Mesendoderm (in vitro differentiated cells): ENCODE data around the gene GNAT3.

Experiments used
- DNase-seq: peaks from one replicate; pipeline ENCODE4 v3.0.0; 2013
- H2AK5ac ChIP-seq: 2 replicates; pipeline ENCODE4 v1.6.1; 2013; ENCODE audit warnings: low read length, inconsistent platforms
- H2BK120ac ChIP-seq: 2 replicates; pipeline ENCODE4 v1.6.1; 2013; ENCODE audit warnings: low read depth, mild to moderate bottlenecking, low read length, moderate library complexity, mixed read lengths
- H2BK15ac ChIP-seq: replicated peaks from 2 replicates; pipeline ENCODE4 v1.6.1; 2013; ENCODE audit warnings: low read depth, mild to moderate bottlenecking, moderate library complexity
- H2BK5ac ChIP-seq: 2 replicates; pipeline ENCODE4 v1.6.1; 2013; ENCODE audit warnings: low read length, inconsistent platforms
- H3K18ac ChIP-seq: 2 replicates; pipeline ENCODE4 v1.6.1; 2013; ENCODE audit warnings: mild to moderate bottlenecking, low read length, mixed read lengths
- H3K23ac ChIP-seq: one replicate; pipeline ENCODE4 v1.6.1; 2013; ENCODE audit warnings: low read length
- H3K27ac ChIP-seq: 2 replicates; pipeline ENCODE4 v1.5.1; 2013; ENCODE audit warnings: low read depth, mild to moderate bottlenecking, inconsistent platforms, low read length, moderate library complexity
- H3K27me3 ChIP-seq: 2 replicates; pipeline ENCODE4 v1.6.1; 2013; ENCODE audit warnings: low read length, control low read depth, mild to moderate bottlenecking, inconsistent platforms; ENCODE audit not compliant: insufficient read depth, poor library complexity
- H3K36me3 ChIP-seq: 2 replicates; pipeline ENCODE4 v1.6.1; 2013; ENCODE audit warnings: low read length, inconsistent platforms; ENCODE audit not compliant: control insufficient read depth, insufficient read depth
- H3K4ac ChIP-seq: one replicate; pipeline ENCODE4 v1.6.1; 2013; ENCODE audit warnings: low read depth, mild to moderate bottlenecking, low read length, moderate library complexity
- H3K4me1 ChIP-seq: 2 replicates; pipeline ENCODE4 v1.6.1; 2013; ENCODE audit warnings: low read depth, low read length, inconsistent platforms; ENCODE audit not compliant: control insufficient read depth
- H3K4me2 ChIP-seq: 2 replicates; pipeline ENCODE4 v1.6.1; 2013; ENCODE audit warnings: low read length
- H3K4me3 ChIP-seq: 2 replicates; pipeline ENCODE4 v1.5.1; 2013; ENCODE audit warnings: mild to moderate bottlenecking, low read length
- H3K56ac ChIP-seq: one replicate; pipeline ENCODE4 v1.6.1; 2013; ENCODE audit warnings: low read length
- H3K79me1 ChIP-seq: 2 replicates; pipeline ENCODE4 v1.6.1; 2013; ENCODE audit warnings: low read length, inconsistent platforms
- H3K79me2 ChIP-seq: 2 replicates; pipeline ENCODE4 v1.6.1; 2013; ENCODE audit warnings: mild to moderate bottlenecking, low read length; ENCODE audit not compliant: control insufficient read depth, insufficient read depth
- H3K9ac ChIP-seq: 2 replicates; pipeline ENCODE4 v1.6.1; 2013; ENCODE audit warnings: low read length, inconsistent platforms
- H4K5ac ChIP-seq: one replicate; pipeline ENCODE4 v1.6.1; 2013; ENCODE audit warnings: low read length
- H4K8ac ChIP-seq: one replicate; pipeline ENCODE4 v1.6.1; 2013; ENCODE audit warnings: low read depth, mild to moderate bottlenecking, control low read depth, low read length, moderate library complexity
- WGBS: extraction: QIAGEN DNeasy Blood & Tissue Kit; methylation state at CpG from one replicate; pipeline ENCODE4 v1.1.7; 2013; ENCODE audit warnings: low lambda C conversion rate, missing lambda C conversion rate; ENCODE audit not compliant: insufficient coverage; ENCODE audit errors: extremely low coverage; 5-methylcytosine and 5-hydroxymethylcytosine counted together

Gene GNAT3

GRCh38 chr7:80449836-80450235, 62.0 kb downstream of the GNAT3 start:
- H3K18ac ChIP-seq, result no peak overlapping the region
- no peak overlapping the region for H3K9ac ChIP-seq
- no peak overlapping the region for H3K4me3 ChIP-seq
- H3K79me2 ChIP-seq, result no peaks in the 10 kb centered on the region
- no peaks in the 10 kb centered on the region for H3K36me3 ChIP-seq
- H2BK120ac ChIP-seq, result no peak overlapping the region
- no peak overlapping the region for H4K5ac ChIP-seq
- no peak overlapping the region for H2BK5ac ChIP-seq
- DNase-seq, result no peak
- no peak overlapping the region for H4K8ac ChIP-seq
- no CpG with 5 or more reads among the region's 4 CpGs for WGBS
- no peak overlapping the region for H3K23ac ChIP-seq
- H3K56ac ChIP-seq, result no peak overlapping the region
- no peak overlapping the region for H2BK15ac ChIP-seq
- H3K4me1 ChIP-seq, result no peaks in the 10 kb centered on the region
- H3K4ac ChIP-seq, result no peak overlapping the region
- no peak overlapping the region for H2AK5ac ChIP-seq
- no peak overlapping the region for H3K27ac ChIP-seq
- H3K79me1 ChIP-seq, result no peaks in the 10 kb centered on the region
- no peaks in the 10 kb centered on the region for H3K27me3 ChIP-seq
- no peak overlapping the region for H3K4me2 ChIP-seq

GRCh38 chr7:80445351-80445750, 66.5 kb downstream of the GNAT3 start:
- no peaks in the 10 kb centered on the region for H3K4me1 ChIP-seq
- no peak overlapping the region for H2BK15ac ChIP-seq
- H2BK5ac ChIP-seq, result no peak overlapping the region
- no peak overlapping the region for H2AK5ac ChIP-seq
- H3K27ac ChIP-seq, result no peak overlapping the region
- no peak overlapping the region for H3K56ac ChIP-seq
- no peaks in the 10 kb centered on the region for H3K36me3 ChIP-seq
- H3K18ac ChIP-seq, result no peak overlapping the region
- no peak overlapping the region for H4K5ac ChIP-seq
- H3K4me2 ChIP-seq, result no peak overlapping the region
- no peaks in the 10 kb centered on the region for H3K79me1 ChIP-seq
- no peak overlapping the region for H4K8ac ChIP-seq
- H3K27me3 ChIP-seq, result no peaks in the 10 kb centered on the region
- no peak overlapping the region for H3K9ac ChIP-seq
- no peak overlapping the region for H3K4me3 ChIP-seq
- no CpG with 5 or more reads among the region's 5 CpGs for WGBS
- H3K79me2 ChIP-seq, result no peaks in the 10 kb centered on the region
- H3K4ac ChIP-seq, result no peak overlapping the region
- H3K23ac ChIP-seq, result no peak overlapping the region
- H2BK120ac ChIP-seq, result no peak overlapping the region
- no peak for DNase-seq

DNA sequence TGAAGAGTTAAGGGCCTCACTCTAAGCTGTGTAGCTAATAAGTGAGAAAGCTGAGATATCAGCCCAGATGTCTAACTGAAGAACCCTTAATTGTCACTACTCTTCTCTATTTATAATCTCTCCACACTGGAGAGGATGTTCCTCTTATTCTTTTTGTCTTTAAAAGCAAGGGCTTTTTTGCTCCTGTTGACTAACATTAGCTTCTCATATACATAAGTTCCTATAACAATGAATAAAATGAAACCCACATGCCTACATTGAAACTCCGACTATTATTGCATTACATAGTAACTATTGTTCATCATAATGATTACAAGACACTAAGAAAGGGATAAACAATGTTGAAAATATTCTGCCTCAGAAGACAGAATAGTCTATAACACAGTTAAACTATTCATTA, 67.1 kb downstream of the GNAT3 start:
- H3K4ac ChIP-seq, result no peak overlapping the region
- no peaks in the 10 kb centered on the region for H3K4me1 ChIP-seq
- no peak overlapping the region for H3K23ac ChIP-seq
- H4K8ac ChIP-seq, result no peak overlapping the region
- H3K9ac ChIP-seq, result no peak overlapping the region
- no peak overlapping the region for H2BK5ac ChIP-seq
- H3K27me3 ChIP-seq, result no peaks in the 10 kb centered on the region
- H3K27ac ChIP-seq, result no peak overlapping the region
- H3K79me2 ChIP-seq, result no peaks in the 10 kb centered on the region
- no peak overlapping the region for H3K56ac ChIP-seq
- DNase-seq, result no peak
- whole genome bisulfite sequencing, result no CpG with 5 or more reads among the region's 1 CpG
- H2AK5ac ChIP-seq, result no peak overlapping the region
- no peaks in the 10 kb centered on the region for H3K36me3 ChIP-seq
- no peak overlapping the region for H3K18ac ChIP-seq
- no peaks in the 10 kb centered on the region for H3K79me1 ChIP-seq
- no peak overlapping the region for H2BK120ac ChIP-seq
- no peak overlapping the region for H2BK15ac ChIP-seq
- H3K4me3 ChIP-seq, result no peak overlapping the region
- H3K4me2 ChIP-seq, result no peak overlapping the region
- H4K5ac ChIP-seq, result no peak overlapping the region

GRCh38 chr7:80443325-80443724, 68.5 kb downstream of the GNAT3 start:
- Histone ChIP-seq H3K36me3 (no peaks in the 10 kb centered on the region), H3K79me1 (no peaks in the 10 kb centered on the region), H3K9ac (no peak overlapping the region), H3K56ac (no peak overlapping the region), H3K18ac (no peak overlapping the region), H3K4me3 (no peak overlapping the region), H3K27ac (no peak overlapping the region), H2BK5ac (no peak overlapping the region), H3K4me2 (no peak overlapping the region), H4K8ac (no peak overlapping the region), H3K27me3 (no peaks in the 10 kb centered on the region), H3K23ac (no peak overlapping the region), H3K79me2 (no peaks in the 10 kb centered on the region), H3K4ac (no peak overlapping the region), H4K5ac (no peak overlapping the region), H2BK120ac (no peak overlapping the region), H3K4me1 (no peaks in the 10 kb centered on the region), H2AK5ac (no peak overlapping the region), H2BK15ac (no peak overlapping the region)
- WGBS, result no CpG with 5 or more reads among the region's 3 CpGs
- DNase-seq, result no peak

DNA sequence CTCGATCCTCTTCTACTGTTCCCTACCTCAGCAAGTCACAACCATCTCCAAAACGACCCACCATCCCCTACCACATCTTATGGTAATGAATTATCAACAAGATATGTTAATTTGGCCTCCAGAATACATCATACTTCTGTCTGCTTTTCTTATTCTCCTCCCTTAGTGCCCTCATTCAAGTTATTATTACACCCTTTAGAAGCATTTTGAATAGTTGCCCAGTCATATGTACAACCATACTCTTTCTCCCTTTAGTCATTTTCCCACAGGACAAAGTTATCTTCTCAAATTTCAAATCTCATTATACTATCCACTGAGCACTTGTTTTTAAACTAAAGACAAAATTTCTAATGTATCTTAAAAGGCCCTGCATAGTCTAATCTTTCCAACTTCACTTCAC, 71.0 kb downstream of the GNAT3 start:
- no peak overlapping the region for H4K5ac ChIP-seq
- H2BK15ac ChIP-seq, result no peak overlapping the region
- H3K9ac ChIP-seq, result no peak overlapping the region
- no peak overlapping the region for H3K4me3 ChIP-seq
- H3K4me2 ChIP-seq, result no peak overlapping the region
- H3K36me3 ChIP-seq, result no peaks in the 10 kb centered on the region
- no peaks in the 10 kb centered on the region for H3K79me1 ChIP-seq
- no peaks in the 10 kb centered on the region for H3K27me3 ChIP-seq
- DNase-seq, result no peak
- H2BK120ac ChIP-seq, result no peak overlapping the region
- H3K4ac ChIP-seq, result no peak overlapping the region
- no peak overlapping the region for H2AK5ac ChIP-seq
- H2BK5ac ChIP-seq, result no peak overlapping the region
- H3K27ac ChIP-seq, result no peak overlapping the region
- H3K18ac ChIP-seq, result no peak overlapping the region
- no CpG with 5 or more reads among the region's 2 CpGs for WGBS
- no peak overlapping the region for H3K56ac ChIP-seq
- H3K4me1 ChIP-seq, result no peaks in the 10 kb centered on the region
- H4K8ac ChIP-seq, result no peak overlapping the region
- H3K23ac ChIP-seq, result no peak overlapping the region
- H3K79me2 ChIP-seq, result no peaks in the 10 kb centered on the region

DNA sequence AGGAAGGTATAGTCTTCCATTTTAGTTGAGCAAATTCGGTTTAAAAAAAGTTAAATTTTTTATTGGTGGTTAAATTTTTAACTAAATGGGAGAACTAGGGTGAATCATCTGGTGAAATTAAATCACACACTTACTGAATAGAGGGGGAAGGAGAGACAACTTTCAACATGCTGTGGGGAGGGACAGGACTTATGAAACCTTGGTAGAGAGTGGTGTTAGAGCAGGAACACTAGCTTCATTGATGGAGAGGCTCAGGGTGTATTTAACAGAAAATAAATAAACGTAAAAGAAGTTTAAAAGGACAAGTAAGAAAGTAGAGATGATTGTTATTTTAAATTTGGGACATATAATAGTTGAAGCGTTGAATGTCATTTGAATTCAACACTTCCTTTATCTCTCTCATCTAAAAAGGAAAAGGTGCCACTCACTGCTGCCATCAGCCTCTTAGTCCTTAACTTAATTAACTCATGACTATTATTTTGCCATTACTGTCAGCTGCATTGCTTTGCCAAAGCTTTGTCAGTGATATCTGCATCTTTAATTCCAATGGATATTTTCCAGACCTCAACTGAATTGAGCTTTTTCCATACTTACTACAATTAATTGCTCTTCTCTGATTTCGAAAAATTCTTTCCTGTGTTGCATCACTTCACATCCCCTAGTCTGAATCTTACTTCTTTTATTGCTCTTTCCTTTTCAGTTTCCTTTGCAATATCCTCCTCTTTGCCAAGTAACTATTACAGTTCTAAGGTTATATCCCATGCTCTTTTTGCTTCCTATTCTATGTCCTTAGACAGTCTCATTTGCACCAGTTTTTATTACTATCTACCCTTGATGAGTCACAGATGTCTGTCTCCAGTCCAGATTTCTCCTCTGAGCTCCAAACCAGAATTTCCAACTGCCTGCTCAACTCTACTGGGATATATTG, 71.7 kb downstream of the GNAT3 start:
- H3K36me3 ChIP-seq, result no peaks in the 10 kb centered on the region
- no peak overlapping the region for H4K8ac ChIP-seq
- H3K27ac ChIP-seq, result no peak overlapping the region
- no peak overlapping the region for H3K4me3 ChIP-seq
- H2BK120ac ChIP-seq, result no peak overlapping the region
- no peak overlapping the region for H3K4ac ChIP-seq
- H3K18ac ChIP-seq, result no peak overlapping the region
- no peak overlapping the region for H3K9ac ChIP-seq
- H2BK15ac ChIP-seq, result no peak overlapping the region
- no peak overlapping the region for H3K4me2 ChIP-seq
- H2BK5ac ChIP-seq, result no peak overlapping the region
- no peaks in the 10 kb centered on the region for H3K79me1 ChIP-seq
- no peak for DNase-seq
- H3K23ac ChIP-seq, result no peak overlapping the region
- 100% methylated on average over 3 of the region's 4 CpGs for WGBS
- H3K56ac ChIP-seq, result no peak overlapping the region
- H4K5ac ChIP-seq, result no peak overlapping the region
- H2AK5ac ChIP-seq, result no peak overlapping the region
- no peaks in the 10 kb centered on the region for H3K27me3 ChIP-seq
- H3K79me2 ChIP-seq, result no peaks in the 10 kb centered on the region
- no peaks in the 10 kb centered on the region for H3K4me1 ChIP-seq
